Gastroesophageal sphincter (tissue), 3 donors: Measurements from ENCODE around the gene LGALS9.
"Not testable (repeated sequence)": the region's sequence is repeated elsewhere in the genome, so short reads cannot be mapped to it uniquely, and the experiment has no call there.

Experiments used
- CTCF ChIP-seq, 4 experiments: fragments of 200-600 bp in 2 of 4; fragments of 450-650 bp in 2 of 4; sonication (generic) in 1 of 4; IDR thresholded peaks; one replicate each; pipeline ENCODE4 v1.5.1; 2017 to 2019; ENCODE audit warnings: antibody characterized with exemption in 4 of 4, mild to moderate bottlenecking in 2 of 4, moderate library complexity in 2 of 4
- EP300 ChIP-seq: sonication (generic); formaldehyde crosslinking; IDR thresholded peaks from one replicate; pipeline ENCODE4 v1.6.1; 2017; ENCODE audit warnings: antibody characterized with exemption, mild to moderate bottlenecking
- POLR2A ChIP-seq, 2 donors: fragments of 450-650 bp; IDR thresholded peaks; one replicate each; pipeline ENCODE4 v1.6.1; 2017; ENCODE audit warnings: antibody characterized with exemption in 2 of 2, mild to moderate bottlenecking in 2 of 2, moderate library complexity in 1 of 2
- POLR2AphosphoS5 ChIP-seq: sonication (generic); formaldehyde crosslinking; IDR thresholded peaks from one replicate; pipeline ENCODE4 v1.6.1; 2017; ENCODE audit warnings: antibody characterized with exemption

GRCh38 chr17:27645621-27646020 is 14.6 kb downstream of the LGALS9 start:
- TF ChIP-seq CTCF (IDR thresholded peaks at IDR 0.05); POLR2A (IDR thresholded peaks at IDR 0.05); POLR2AphosphoS5; EP300: not testable (repeated sequence)
